Cardiac ventricle fibroblast (primary cell): ENCODE results near the gene STX5. TPM values are rescaled to one million over a fixed set of nuclear protein-coding genes. Genes with fewer than 3 reads are reported as not detected.

Source experiments
- total RNA-seq: library from RNA; depleted of rRNA; stranded (reverse); fragments of >200 nt; gene quantifications from 2 replicates; pipeline ENCODE4 v1.2.3, GENCODE V29; 2015

STX5 gene, protein sequence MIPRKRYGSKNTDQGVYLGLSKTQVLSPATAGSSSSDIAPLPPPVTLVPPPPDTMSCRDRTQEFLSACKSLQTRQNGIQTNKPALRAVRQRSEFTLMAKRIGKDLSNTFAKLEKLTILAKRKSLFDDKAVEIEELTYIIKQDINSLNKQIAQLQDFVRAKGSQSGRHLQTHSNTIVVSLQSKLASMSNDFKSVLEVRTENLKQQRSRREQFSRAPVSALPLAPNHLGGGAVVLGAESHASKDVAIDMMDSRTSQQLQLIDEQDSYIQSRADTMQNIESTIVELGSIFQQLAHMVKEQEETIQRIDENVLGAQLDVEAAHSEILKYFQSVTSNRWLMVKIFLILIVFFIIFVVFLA
- 31.7 and 41.2 TPM in 2 replicates for total RNA-seq

GRCh38 chr11:62831520-62832335 is at the start of gene STX5:
STX5 (minus strand) TSS chr11:62832051; CDS start chr11:62831243, 808 bp downstream.

GRCh38 chr11:62880803-62881578 is 49.1 kb upstream of the STX5 start, which contains the start of gene SLC3A2:
SLC3A2 (plus strand) TSS chr11:62880896; CDS start chr11:62881024, 128 bp downstream.

DNA sequence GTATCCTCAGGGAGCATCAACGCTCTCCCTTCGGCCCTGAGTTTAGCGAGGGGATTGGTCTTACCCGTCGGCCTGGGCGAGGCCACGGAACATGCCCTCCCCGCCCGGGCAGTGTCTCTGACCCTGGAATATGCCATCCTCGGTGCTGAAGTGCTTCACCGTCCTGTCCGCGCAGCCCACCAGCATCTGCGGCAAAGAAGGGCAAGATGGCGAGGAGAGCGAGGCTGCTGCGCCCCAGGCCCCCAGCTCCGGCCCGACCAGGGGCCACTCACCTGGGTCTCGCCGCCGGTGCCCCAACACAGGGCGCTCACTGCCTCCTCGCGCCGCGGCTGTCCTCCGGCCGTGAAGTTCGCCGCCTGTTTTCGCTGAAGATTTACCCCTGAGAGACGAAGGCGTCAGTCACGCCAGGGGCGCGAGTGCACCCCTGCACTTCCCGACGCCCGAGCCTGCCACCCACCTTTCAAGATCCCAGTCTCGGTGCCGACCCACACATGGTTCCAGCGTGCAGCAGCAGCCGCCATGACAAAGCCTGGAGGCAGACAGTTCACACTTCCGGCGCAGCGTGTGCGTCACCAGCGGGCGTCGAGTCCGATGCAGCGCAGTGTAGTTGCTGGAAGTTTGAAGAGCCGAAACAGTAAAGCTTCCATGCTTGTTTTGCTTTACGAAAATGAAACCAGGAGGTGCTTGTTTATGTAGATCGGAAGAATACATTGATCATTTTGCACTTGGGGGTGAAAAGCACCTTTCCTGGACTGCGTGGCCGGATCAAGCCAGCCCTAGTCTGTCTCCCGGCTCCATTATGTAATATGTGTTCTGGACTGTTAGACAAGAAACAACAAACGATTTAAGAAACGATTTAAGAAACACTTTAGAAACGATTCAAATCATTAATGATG is 7.4 kb upstream of the STX5 start, which contains the start of gene WDR74:
WDR74 (minus strand) TSS at position 541 of the 896 bp plus-strand sequence; CDS start at position 521, 20 bp downstream.

GRCh38 chr11:62832336-62833234 is 734 bp upstream of the STX5 start, which contains the start of gene TEX54:
TEX54 (minus strand) TSS chr11:62832841.

GRCh38 chr11:62805076-62805892 is 26.6 kb downstream of the STX5 start, which contains the start of gene NXF1:
NXF1 (minus strand) TSS chr11:62805440; CDS start chr11:62805356, 84 bp downstream.

GRCh38 chr11:62791501-62792201 is 40.2 kb downstream of the STX5 start, which contains the start of gene TMEM223:
TMEM223 (minus strand) TSS chr11:62792006; CDS start chr11:62791994, 12 bp downstream.

GRCh38 chr11:62787005-62787759 is 44.7 kb downstream of the STX5 start, which contains the start of gene TMEM179B:
TMEM179B (plus strand) TSS chr11:62787402; CDS start chr11:62787432, 30 bp downstream.

GRCh38 chr11:62771144-62772021 is 60.5 kb downstream of the STX5 start, which contains the start of gene TAF6L:
TAF6L (plus strand) TSS chr11:62771396; CDS start chr11:62775784, 4,388 bp downstream.

Other genes starting within 250 kb of the STX5 start
- gene TUT1, start 240.5 kb downstream of the STX5 start, total RNA-seq = 10.5 and 11.9 TPM in 2 replicates
- 45.8 and 56.8 TPM in 2 replicates for gene MTA2, start 230.2 kb downstream of the STX5 start, total RNA-seq
- 50.7 and 57.5 TPM in 2 replicates for gene EML3, start 219.3 kb downstream of the STX5 start, total RNA-seq
- gene ROM1, start 218.8 kb downstream of the STX5 start, total RNA-seq = 24.8 and 25.3 TPM in 2 replicates
- 30.9 and 37.1 TPM in 2 replicates for gene B3GAT3, start 210.1 kb downstream of the STX5 start, total RNA-seq
- 322 and 338 TPM in 2 replicates for gene GANAB, start 185.4 kb downstream of the STX5 start, total RNA-seq
- 24.1 and 26.5 TPM in 2 replicates for gene INTS5, start 178.7 kb downstream of the STX5 start, total RNA-seq
- 24.8 and 38.0 TPM in 2 replicates for gene C11orf98, start 166.8 kb downstream of the STX5 start, total RNA-seq
- gene CSKMT, start 166.7 kb downstream of the STX5 start, total RNA-seq = 2.4 and 3.7 TPM in 2 replicates
- 7.5 and 8.7 TPM in 2 replicates for gene UQCC3, start 160.4 kb downstream of the STX5 start, total RNA-seq
- gene LBHD1, start 159.8 kb downstream of the STX5 start, total RNA-seq = 4.2 and 7.4 TPM in 2 replicates
- 115 and 150 TPM in 2 replicates for gene UBXN1, start 153.0 kb downstream of the STX5 start, total RNA-seq
- gene LRRN4CL, start 142.5 kb downstream of the STX5 start, total RNA-seq = 8.5 and 15.5 TPM in 2 replicates
- 15.4 and 27.1 TPM in 2 replicates for gene BSCL2, start 124.6 kb downstream of the STX5 start, total RNA-seq
- not detected in 2 replicates for gene GNG3, start 124.4 kb downstream of the STX5 start, total RNA-seq
- gene HNRNPUL2, start 104.6 kb downstream of the STX5 start, total RNA-seq = 18.1 and 23.8 TPM in 2 replicates
- 22.8 and 36.6 TPM in 2 replicates for gene TTC9C, start 103.6 kb downstream of the STX5 start, total RNA-seq
- gene ZBTB3, start 77.9 kb downstream of the STX5 start, total RNA-seq = 9.4 and 10.8 TPM in 2 replicates
- 66.3 and 67.2 TPM in 2 replicates for gene POLR2G, start 70.5 kb downstream of the STX5 start, total RNA-seq
- 11.8 and 13.9 TPM in 2 replicates for gene TAF6L, start 60.7 kb downstream of the STX5 start, total RNA-seq
- 60.1 and 80.1 TPM in 2 replicates for gene TMEM179B, start 44.6 kb downstream of the STX5 start, total RNA-seq
- 25.8 and 27.7 TPM in 2 replicates for gene TMEM223, start 40.0 kb downstream of the STX5 start, total RNA-seq
- 33.1 and 35.5 TPM in 2 replicates for gene NXF1, start 26.6 kb downstream of the STX5 start, total RNA-seq
- not detected in 2 replicates for gene TEX54, start 790 bp upstream of the STX5 start, total RNA-seq
- 24.5 and 29.2 TPM in 2 replicates for gene WDR74, start 7.5 kb upstream of the STX5 start, total RNA-seq
- 96.0 and 99.3 TPM in 2 replicates for gene SLC3A2, start 48.8 kb upstream of the STX5 start, total RNA-seq
- not detected in 2 replicates for gene CHRM1, start 89.3 kb upstream of the STX5 start, total RNA-seq
- gene SLC22A6, start 152.9 kb upstream of the STX5 start, total RNA-seq = not detected in 2 replicates
- gene SLC22A8, start 183.8 kb upstream of the STX5 start, total RNA-seq = not detected in 2 replicates